ENCODE results near the gene TBCCD1.

DNA sequence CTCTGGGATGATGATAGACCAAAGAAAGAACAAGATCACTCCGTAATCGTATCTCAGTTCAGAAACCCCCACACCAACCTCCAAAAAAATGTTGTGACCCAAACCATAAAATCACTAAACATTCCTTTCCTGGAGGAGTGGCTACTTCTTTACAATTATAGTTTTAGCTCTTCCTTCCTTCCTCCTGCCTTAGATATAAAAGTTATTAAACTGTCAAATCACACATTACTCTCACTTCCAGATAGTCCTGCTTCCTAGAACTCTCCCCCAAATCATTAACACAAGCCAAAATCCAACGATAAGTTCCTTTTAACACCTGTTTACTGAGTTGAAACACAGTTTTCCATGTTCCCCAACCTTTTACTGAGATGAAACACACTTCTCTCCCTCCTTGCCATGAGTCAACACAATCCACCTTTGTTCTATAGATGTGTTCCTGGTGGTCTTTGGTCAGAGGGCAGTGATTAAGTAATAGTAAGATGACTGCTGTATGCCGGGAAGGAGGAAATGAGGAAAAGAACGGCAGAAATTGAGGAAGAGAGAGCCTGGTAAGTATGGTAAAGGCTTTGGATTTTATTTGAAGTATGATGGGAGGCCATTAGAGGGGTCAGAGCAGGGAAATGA lies 14.6 kb downstream of the TBCCD1 start:
- TF ChIP-seq, protein P1, sequence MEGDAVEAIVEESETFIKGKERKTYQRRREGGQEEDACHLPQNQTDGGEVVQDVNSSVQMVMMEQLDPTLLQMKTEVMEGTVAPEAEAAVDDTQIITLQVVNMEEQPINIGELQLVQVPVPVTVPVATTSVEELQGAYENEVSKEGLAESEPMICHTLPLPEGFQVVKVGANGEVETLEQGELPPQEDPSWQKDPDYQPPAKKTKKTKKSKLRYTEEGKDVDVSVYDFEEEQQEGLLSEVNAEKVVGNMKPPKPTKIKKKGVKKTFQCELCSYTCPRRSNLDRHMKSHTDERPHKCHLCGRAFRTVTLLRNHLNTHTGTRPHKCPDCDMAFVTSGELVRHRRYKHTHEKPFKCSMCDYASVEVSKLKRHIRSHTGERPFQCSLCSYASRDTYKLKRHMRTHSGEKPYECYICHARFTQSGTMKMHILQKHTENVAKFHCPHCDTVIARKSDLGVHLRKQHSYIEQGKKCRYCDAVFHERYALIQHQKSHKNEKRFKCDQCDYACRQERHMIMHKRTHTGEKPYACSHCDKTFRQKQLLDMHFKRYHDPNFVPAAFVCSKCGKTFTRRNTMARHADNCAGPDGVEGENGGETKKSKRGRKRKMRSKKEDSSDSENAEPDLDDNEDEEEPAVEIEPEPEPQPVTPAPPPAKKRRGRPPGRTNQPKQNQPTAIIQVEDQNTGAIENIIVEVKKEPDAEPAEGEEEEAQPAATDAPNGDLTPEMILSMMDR (optimal IDR thresholded peaks at IDR 0.05 in 1 of 3, IDR thresholded peaks at IDR 0.05 in 1 of 3, conservative IDR thresholded peaks at IDR 0.05 in 1 of 3; ENCODE audit: extremely low read depth in 1 of 3, insufficient read depth in 2 of 3, low read length in 3 of 3), result no peak
- TF ChIP-seq EZH2 (IDR thresholded peaks at IDR 0.05; ENCODE audit: low read length), result no peak
